Fibroblast of lung (primary cell): ENCODE results near the gene KLHL17.
A peak's percentile ranks its signal among the peaks of the same experiment; 100 is the strongest.

Source experiments
- EZH2 ChIP-seq: IDR thresholded peaks from 2 replicates; pipeline ENCODE4 v1.5.1; 2012; ENCODE audit warnings: low read length, control low read depth, mild to moderate bottlenecking; ENCODE audit errors: missing control alignments
- TF ChIP-seq, protein P1 (sequence below), 2 donors: IDR thresholded peaks in 1 of 2; conservative IDR thresholded peaks in 1 of 2; 1 replicate in 1 of 2; 2 replicates in 1 of 2; pipeline ENCODE4 v1.5.1; 2011 to 2012; ENCODE audit warnings: low read length in 2 of 2, control low read depth in 1 of 2, inconsistent platforms in 1 of 2, low read depth in 1 of 2, mild to moderate bottlenecking in 1 of 2

GRCh38 chr1:983798-984475 is 23.6 kb downstream of the KLHL17 start:
- TF ChIP-seq, protein P1, sequence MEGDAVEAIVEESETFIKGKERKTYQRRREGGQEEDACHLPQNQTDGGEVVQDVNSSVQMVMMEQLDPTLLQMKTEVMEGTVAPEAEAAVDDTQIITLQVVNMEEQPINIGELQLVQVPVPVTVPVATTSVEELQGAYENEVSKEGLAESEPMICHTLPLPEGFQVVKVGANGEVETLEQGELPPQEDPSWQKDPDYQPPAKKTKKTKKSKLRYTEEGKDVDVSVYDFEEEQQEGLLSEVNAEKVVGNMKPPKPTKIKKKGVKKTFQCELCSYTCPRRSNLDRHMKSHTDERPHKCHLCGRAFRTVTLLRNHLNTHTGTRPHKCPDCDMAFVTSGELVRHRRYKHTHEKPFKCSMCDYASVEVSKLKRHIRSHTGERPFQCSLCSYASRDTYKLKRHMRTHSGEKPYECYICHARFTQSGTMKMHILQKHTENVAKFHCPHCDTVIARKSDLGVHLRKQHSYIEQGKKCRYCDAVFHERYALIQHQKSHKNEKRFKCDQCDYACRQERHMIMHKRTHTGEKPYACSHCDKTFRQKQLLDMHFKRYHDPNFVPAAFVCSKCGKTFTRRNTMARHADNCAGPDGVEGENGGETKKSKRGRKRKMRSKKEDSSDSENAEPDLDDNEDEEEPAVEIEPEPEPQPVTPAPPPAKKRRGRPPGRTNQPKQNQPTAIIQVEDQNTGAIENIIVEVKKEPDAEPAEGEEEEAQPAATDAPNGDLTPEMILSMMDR (conservative IDR thresholded peaks at IDR 0.05 in 1 of 2, IDR thresholded peaks at IDR 0.05 in 1 of 2; ENCODE audit: low read depth in 1 of 2, low read length in 2 of 2), result peak; percentile 54 to 66
- no peak for TF ChIP-seq EZH2
